Suprapubic skin (tissue), 3 donors: Measurements from ENCODE around the gene GSAP.

Source experiments
- POLR2A ChIP-seq, 2 donors: fragments of 450-650 bp; IDR thresholded peaks; one replicate each; pipeline ENCODE4 v1.6.1; 2017; ENCODE audit warnings: antibody characterized with exemption in 2 of 2, mild to moderate bottlenecking in 2 of 2, moderate library complexity in 2 of 2
- TF ChIP-seq, protein P1 (sequence below), 2 donors: fragments of 200-600 bp in 1 of 2; fragments of 450-650 bp in 1 of 2; sonication (generic) in 1 of 2; IDR thresholded peaks; one replicate each; pipeline ENCODE4 v1.5.1; 2016 to 2019; ENCODE audit warnings: antibody characterized with exemption in 2 of 2, mild to moderate bottlenecking in 1 of 2, moderate library complexity in 1 of 2

DNA sequence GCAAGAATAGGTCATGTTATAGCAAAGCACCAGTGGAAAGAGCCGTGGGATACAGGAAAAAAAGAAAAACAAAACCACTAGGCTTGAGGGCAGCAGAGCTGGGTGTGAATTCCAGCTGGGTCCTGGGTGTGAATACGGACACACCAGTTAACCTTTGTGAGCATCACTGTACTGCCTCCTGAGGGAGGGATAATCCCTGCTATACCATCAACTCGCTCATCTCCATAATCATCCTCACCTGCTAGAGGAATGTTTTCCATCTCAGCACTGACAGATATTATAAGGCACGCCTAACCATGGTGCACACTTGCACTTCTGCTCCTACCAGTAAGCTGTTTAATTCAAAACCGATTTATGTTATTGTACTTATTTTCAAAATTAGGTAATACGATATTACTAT lies 62.2 kb downstream of the GSAP start:
- TF ChIP-seq POLR2A (IDR thresholded peaks at IDR 0.05), result no peak
- TF ChIP-seq, protein P1, sequence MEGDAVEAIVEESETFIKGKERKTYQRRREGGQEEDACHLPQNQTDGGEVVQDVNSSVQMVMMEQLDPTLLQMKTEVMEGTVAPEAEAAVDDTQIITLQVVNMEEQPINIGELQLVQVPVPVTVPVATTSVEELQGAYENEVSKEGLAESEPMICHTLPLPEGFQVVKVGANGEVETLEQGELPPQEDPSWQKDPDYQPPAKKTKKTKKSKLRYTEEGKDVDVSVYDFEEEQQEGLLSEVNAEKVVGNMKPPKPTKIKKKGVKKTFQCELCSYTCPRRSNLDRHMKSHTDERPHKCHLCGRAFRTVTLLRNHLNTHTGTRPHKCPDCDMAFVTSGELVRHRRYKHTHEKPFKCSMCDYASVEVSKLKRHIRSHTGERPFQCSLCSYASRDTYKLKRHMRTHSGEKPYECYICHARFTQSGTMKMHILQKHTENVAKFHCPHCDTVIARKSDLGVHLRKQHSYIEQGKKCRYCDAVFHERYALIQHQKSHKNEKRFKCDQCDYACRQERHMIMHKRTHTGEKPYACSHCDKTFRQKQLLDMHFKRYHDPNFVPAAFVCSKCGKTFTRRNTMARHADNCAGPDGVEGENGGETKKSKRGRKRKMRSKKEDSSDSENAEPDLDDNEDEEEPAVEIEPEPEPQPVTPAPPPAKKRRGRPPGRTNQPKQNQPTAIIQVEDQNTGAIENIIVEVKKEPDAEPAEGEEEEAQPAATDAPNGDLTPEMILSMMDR (IDR thresholded peaks at IDR 0.05), result no peak
